Measurements from ENCODE around the gene SEMA3G. TPM values are rescaled to one million over a fixed set of nuclear protein-coding genes. Genes with fewer than 3 reads are reported as not detected.

The SEMA3G gene
- total and polyA plus RNA-seq, 2 experiments from 2014 or later = 0.47 to 2.5 TPM

- H3K36me3 Mint-ChIP-seq (ENCODE audit: low read depth) = peaks cover 1% of the 10 kb centered on the region
- Histone ChIP-seq H3F3A (replicated peaks; ENCODE audit: low read depth) (no peaks in the 10 kb centered on the region), H2AFZ (no peak overlapping the region), H4K20me1 (replicated peaks; ENCODE audit: insufficient read depth) (peaks cover 3% of the 10 kb centered on the region), H3K9me2 (ENCODE audit: insufficient read depth) (no peaks in the 10 kb centered on the region), H3K4me2 (no peak overlapping the region), H3K36me3 (ENCODE audit: insufficient read depth) (0 out of 2 replicates have a peak, but pooled peaks cover 2% of the 10 kb centered on the region), H3K27me3 (ENCODE audit: insufficient read depth) (no peaks in the 10 kb centered on the region), H3K79me2 (replicated peaks; ENCODE audit: insufficient read depth) (peaks cover 15% of the 10 kb centered on the region), H3K4me1 (ENCODE audit: insufficient read depth) (peaks cover 21% of the 10 kb centered on the region), H3K4me3 (no peak overlapping the region), H3K27ac (ENCODE audit: low read depth) (no peak overlapping the region)
- no peak for TF ChIP-seq STAT1 (IDR thresholded peaks at IDR 0.05; ENCODE audit: unreplicated experiment)
- TF ChIP-seq, protein P1, sequence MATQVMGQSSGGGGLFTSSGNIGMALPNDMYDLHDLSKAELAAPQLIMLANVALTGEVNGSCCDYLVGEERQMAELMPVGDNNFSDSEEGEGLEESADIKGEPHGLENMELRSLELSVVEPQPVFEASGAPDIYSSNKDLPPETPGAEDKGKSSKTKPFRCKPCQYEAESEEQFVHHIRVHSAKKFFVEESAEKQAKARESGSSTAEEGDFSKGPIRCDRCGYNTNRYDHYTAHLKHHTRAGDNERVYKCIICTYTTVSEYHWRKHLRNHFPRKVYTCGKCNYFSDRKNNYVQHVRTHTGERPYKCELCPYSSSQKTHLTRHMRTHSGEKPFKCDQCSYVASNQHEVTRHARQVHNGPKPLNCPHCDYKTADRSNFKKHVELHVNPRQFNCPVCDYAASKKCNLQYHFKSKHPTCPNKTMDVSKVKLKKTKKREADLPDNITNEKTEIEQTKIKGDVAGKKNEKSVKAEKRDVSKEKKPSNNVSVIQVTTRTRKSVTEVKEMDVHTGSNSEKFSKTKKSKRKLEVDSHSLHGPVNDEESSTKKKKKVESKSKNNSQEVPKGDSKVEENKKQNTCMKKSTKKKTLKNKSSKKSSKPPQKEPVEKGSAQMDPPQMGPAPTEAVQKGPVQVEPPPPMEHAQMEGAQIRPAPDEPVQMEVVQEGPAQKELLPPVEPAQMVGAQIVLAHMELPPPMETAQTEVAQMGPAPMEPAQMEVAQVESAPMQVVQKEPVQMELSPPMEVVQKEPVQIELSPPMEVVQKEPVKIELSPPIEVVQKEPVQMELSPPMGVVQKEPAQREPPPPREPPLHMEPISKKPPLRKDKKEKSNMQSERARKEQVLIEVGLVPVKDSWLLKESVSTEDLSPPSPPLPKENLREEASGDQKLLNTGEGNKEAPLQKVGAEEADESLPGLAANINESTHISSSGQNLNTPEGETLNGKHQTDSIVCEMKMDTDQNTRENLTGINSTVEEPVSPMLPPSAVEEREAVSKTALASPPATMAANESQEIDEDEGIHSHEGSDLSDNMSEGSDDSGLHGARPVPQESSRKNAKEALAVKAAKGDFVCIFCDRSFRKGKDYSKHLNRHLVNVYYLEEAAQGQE (IDR thresholded peaks at IDR 0.05; ENCODE audit: unreplicated experiment) = no peak
- TF ChIP-seq CREB1 (CRISPR knock-in tag; IDR thresholded peaks at IDR 0.05; ENCODE audit: low read depth) = no peak
- no peak for TF ChIP-seq ZNF462 (CRISPR knock-in tag; IDR thresholded peaks at IDR 0.05)
- TF ChIP-seq ETS1 (IDR thresholded peaks at IDR 0.05) = no peak
- no peak for TF ChIP-seq EZH2phosphoT487 (IDR thresholded peaks at IDR 0.05; ENCODE audit: unreplicated experiment)
- no peak for TF ChIP-seq ZNF331 (CRISPR knock-in tag; IDR thresholded peaks at IDR 0.05; ENCODE audit: low read depth)
- no peak for TF ChIP-seq NANOG (IDR thresholded peaks at IDR 0.05; ENCODE audit: borderline replicate concordance)
- no peak for TF ChIP-seq POLR2AphosphoS5 (IDR thresholded peaks at IDR 0.05; ENCODE audit: low read depth)
- TF ChIP-seq, protein P2, sequence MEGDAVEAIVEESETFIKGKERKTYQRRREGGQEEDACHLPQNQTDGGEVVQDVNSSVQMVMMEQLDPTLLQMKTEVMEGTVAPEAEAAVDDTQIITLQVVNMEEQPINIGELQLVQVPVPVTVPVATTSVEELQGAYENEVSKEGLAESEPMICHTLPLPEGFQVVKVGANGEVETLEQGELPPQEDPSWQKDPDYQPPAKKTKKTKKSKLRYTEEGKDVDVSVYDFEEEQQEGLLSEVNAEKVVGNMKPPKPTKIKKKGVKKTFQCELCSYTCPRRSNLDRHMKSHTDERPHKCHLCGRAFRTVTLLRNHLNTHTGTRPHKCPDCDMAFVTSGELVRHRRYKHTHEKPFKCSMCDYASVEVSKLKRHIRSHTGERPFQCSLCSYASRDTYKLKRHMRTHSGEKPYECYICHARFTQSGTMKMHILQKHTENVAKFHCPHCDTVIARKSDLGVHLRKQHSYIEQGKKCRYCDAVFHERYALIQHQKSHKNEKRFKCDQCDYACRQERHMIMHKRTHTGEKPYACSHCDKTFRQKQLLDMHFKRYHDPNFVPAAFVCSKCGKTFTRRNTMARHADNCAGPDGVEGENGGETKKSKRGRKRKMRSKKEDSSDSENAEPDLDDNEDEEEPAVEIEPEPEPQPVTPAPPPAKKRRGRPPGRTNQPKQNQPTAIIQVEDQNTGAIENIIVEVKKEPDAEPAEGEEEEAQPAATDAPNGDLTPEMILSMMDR (conservative IDR thresholded peaks at IDR 0.05; ENCODE audit: low read depth in 2 of 2) = no peak
- TF ChIP-seq JUNB (IDR thresholded peaks at IDR 0.05; ENCODE audit: unreplicated experiment) = no peak
- TF ChIP-seq ZNF114 (CRISPR knock-in tag; IDR thresholded peaks at IDR 0.05) = no peak
- TF ChIP-seq EZH2 (IDR thresholded peaks at IDR 0.05; ENCODE audit: low read depth, unreplicated experiment) = no peak
- no peak overlapping the region for H3K27ac Mint-ChIP-seq
- H3K9me3 Mint-ChIP-seq = no peaks in the 10 kb centered on the region; the same call in 2 of the 3 replicates
- peaks cover 15% of the 10 kb centered on the region for H3K27me3 Mint-ChIP-seq (ENCODE audit: insufficient read depth, low read depth, poor library complexity)
- DNase-seq (ENCODE audit: low spot score) (no peak), ATAC-seq (no peak)
- no peak overlapping the region for H3K4me3 Mint-ChIP-seq
- H3K4me1 Mint-ChIP-seq = peaks cover 33% of the 10 kb centered on the region
These were observed 7.2 kb upstream of the SEMA3G start for GRCh38 chr3:52452126-52452525.

Data from GM23338 (cell line).